Urinary bladder (tissue), 4 donors: ENCODE results near the gene PEX10. TPM values are rescaled to one million over a fixed set of nuclear protein-coding genes. Genes with fewer than 3 reads are reported as not detected.
A peak's percentile ranks its signal among the peaks of the same experiment; 100 is the strongest.

Experiments
- DNase-seq: peaks from one replicate; pipeline ENCODE4 v3.0.0-alpha.2; 2015; ENCODE audit errors: extremely low spot score
- H3K27ac ChIP-seq: one replicate; pipeline ENCODE4 v1.5.1; 2013; ENCODE audit warnings: low read depth, mild to moderate bottlenecking, moderate library complexity
- H3K36me3 ChIP-seq: one replicate; pipeline ENCODE4 v1.6.1; 2013; ENCODE audit warnings: mild to moderate bottlenecking, moderate library complexity; ENCODE audit not compliant: insufficient read depth
- H3K4me1 ChIP-seq: one replicate; pipeline ENCODE4 v1.6.1; 2013; ENCODE audit warnings: mild to moderate bottlenecking, moderate library complexity; ENCODE audit not compliant: insufficient read depth
- H3K4me3 ChIP-seq: one replicate; pipeline ENCODE4 v1.5.1; 2013; ENCODE audit warnings: low read depth, low read length
- WGBS: extraction: QIAGEN DNeasy Blood & Tissue Kit; methylation state at CpG from one replicate; pipeline ENCODE4 v1.1.7; 2013; 5-methylcytosine and 5-hydroxymethylcytosine counted together
- polyA plus RNA-seq: library from polyadenylated mRNA; stranded (reverse); fragments of 200-250 nt; gene quantifications from one replicate; pipeline ENCODE4 v1.2.3, GENCODE V29; 2013
- total RNA-seq: library from RNA; depleted of rRNA; stranded (reverse); fragments of >200 nt; gene quantifications from one replicate; pipeline ENCODE4 v1.2.3, GENCODE V29; 2014
- donor health status: healthy with polysubstance abuse.
- donor health status: healthy.

PEX10 gene
- total and polyA plus RNA-seq, 2 donors: 13.9 to 22.9 TPM

GRCh38 chr1:2426540-2426939 lies 14.2 kb upstream of the PEX10 start:
- no peak for DNase-seq
- 59% methylated on average over 18 of the region's 18 CpGs for WGBS

GRCh38 chr1:2425892-2426291 lies 13.5 kb upstream of the PEX10 start:
- 74% methylated on average over 11 of the region's 11 CpGs for WGBS
- Histone ChIP-seq H3K4me1 (no peaks in the 10 kb centered on the region), H3K27ac (no peak overlapping the region), H3K36me3 (no peaks in the 10 kb centered on the region), H3K4me3 (no peak overlapping the region)
- DNase-seq: no peak

More at GRCh38 chr1:2426540-2426939, 14.2 kb upstream of the PEX10 start:
- H3K4me1 ChIP-seq: no peaks in the 10 kb centered on the region
- no peak overlapping the region for H3K27ac ChIP-seq
- no peak overlapping the region for H3K4me3 ChIP-seq
- H3K36me3 ChIP-seq: no peaks in the 10 kb centered on the region

GRCh38 chr1:2422523-2422922 lies 10.2 kb upstream of the PEX10 start:
- no peak for DNase-seq
- Histone ChIP-seq H3K4me3 (no peak overlapping the region), H3K36me3 (no peaks in the 10 kb centered on the region), H3K4me1 (no peaks in the 10 kb centered on the region), H3K27ac (no peak overlapping the region)
- 84% methylated on average over 4 of the region's 4 CpGs for WGBS

DNA sequence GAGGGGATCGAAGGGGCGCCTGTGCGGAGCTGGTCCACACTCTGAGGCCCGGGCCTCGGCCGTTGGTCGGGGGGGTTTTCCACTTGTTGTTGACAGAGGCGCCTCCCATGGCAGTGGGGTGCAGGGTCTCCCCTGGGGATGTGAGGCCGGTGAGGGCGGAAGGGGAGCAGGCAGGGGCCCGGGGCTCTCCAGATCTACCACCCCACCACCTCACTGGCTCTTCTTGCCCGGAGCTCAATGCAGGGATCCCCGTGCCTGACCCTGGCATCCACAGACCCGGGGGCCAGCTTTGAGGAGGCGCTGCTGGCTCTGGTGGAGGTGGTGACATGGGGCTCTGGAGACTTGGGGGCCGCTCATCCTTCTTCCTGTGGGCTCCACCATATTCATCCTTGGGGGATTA lies 7.1 kb upstream of the PEX10 start:
- Histone ChIP-seq H3K27ac (no peak overlapping the region), H3K36me3 (no peaks in the 10 kb centered on the region), H3K4me1 (no peaks in the 10 kb centered on the region), H3K4me3 (no peak overlapping the region)
- WGBS: 79% methylated on average over 16 of the region's 16 CpGs
- no peak for DNase-seq

DNA sequence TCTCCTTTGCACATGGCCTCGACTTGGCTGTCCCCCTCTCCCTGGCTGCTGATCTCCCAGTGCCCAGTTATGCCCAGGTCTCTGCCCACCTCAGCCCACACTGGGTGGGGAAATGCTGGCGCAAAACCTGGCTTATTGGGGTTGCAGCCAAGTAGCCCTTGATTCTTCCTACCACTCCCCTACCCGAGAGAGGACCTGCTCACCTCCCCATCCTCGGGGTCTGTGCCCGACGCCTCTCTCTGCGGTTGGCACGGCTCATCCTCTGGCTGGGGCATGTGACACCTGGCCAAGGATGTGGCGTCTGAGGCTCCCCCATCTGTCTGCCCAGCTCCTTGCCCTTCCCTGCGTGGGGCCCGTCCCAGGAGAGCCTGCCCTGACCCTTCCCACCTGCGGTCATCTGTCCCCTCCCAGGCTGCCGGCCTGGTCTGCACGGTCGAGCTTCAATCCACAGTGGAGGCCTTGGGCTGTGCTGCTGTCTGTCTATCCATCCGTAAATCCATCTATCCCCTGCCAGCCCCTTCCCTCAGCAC lies 6.5 kb upstream of the PEX10 start:
- H3K27ac ChIP-seq: no peak overlapping the region
- 73% methylated on average over 16 of the region's 16 CpGs for WGBS
- no peaks in the 10 kb centered on the region for H3K4me1 ChIP-seq
- DNase-seq: no peak
- H3K4me3 ChIP-seq: no peak overlapping the region
- H3K36me3 ChIP-seq: no peaks in the 10 kb centered on the region

- H3K27ac ChIP-seq: no peak overlapping the region
- no peaks in the 10 kb centered on the region for H3K4me1 ChIP-seq
- no peak overlapping the region for H3K4me3 ChIP-seq
- WGBS: 65% methylated on average over 14 of the region's 14 CpGs
- no peak for DNase-seq
- no peaks in the 10 kb centered on the region for H3K36me3 ChIP-seq
These were observed 5.5 kb upstream of the PEX10 start for GRCh38 chr1:2417833-2418225.

GRCh38 chr1:2417083-2417832 lies 4.9 kb upstream of the PEX10 start:
- no peak for DNase-seq
- Histone ChIP-seq H3K4me3 (no peak overlapping the region), H3K36me3 (no peaks in the 10 kb centered on the region), H3K27ac (peak overlapping the region; percentile 39), H3K4me1 (no peaks in the 10 kb centered on the region)
- WGBS: 78% methylated on average over 13 of the region's 13 CpGs

DNA sequence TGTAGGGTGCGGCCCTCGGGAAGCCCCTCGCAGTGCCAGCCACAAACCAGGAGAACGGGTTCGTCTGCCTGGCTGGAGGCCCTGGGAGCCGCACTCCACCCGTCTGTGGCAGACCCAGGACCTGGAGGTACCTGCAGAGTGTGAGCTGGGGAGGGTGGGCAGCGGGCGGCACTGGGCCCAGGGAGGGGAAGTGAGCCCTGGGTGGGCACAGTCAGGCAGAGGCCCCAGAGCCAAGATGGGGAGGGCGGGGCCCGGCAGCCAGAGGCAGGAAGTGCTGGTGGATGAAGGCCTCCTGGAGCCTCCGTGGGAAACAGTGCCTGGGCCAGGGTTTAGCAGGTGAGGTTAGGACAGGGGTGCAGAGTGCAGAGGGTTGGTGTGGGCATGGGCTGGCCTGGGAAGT lies 4.0 kb upstream of the PEX10 start:
- 48% methylated on average over 12 of the region's 12 CpGs for WGBS
- Histone ChIP-seq H3K27ac (peak overlapping the region; percentile 13), H3K4me3 (no peak overlapping the region), H3K36me3 (no peaks in the 10 kb centered on the region), H3K4me1 (no peaks in the 10 kb centered on the region)
- DNase-seq: peak; percentile 58

DNA sequence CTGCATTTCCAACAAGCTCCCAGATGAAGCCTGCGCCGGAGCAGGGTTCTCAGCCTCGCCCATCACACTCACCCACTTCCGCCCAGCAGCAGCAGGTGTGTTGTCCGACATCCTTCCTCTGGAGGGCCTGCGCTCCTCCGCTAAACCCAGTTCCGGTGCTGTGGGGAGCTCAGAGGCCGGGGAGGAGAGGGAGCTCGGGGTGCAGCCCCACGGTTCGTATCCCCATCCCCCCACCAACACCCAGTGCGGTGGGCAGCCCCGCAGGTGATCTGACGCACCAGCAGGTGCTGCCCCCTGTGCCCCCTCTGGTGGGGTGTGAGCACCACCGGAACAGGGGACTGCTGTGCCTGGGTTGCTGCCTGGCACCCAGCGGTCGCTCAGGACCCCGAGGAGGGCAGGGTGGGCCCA lies 3.4 kb upstream of the PEX10 start:
- peak overlapping the region; percentile 85 for H3K27ac ChIP-seq
- no peak overlapping the region for H3K4me3 ChIP-seq
- no peaks in the 10 kb centered on the region for H3K36me3 ChIP-seq
- 63% methylated on average over 19 of the region's 19 CpGs for WGBS
- no peak for DNase-seq
- no peaks in the 10 kb centered on the region for H3K4me1 ChIP-seq

DNA sequence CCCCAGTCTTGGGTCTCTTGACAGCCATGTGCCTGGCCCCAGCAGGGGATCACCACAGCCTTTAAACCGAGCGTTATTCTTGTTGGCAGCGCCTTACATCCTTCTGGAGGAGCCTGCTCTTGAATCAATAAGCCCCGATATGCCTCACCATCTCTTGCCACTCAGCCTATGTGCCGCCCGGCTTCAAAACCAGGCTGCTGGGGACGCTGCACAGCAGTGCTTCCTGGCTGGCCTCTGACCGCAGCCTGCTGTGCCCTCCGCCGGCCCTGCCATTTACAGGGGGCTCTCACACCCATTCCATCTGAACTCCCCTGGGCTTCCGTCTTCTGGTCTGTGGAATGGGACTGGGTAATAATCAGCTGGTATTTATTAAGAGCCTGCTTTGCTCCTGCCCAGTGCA lies 3.0 kb upstream of the PEX10 start:
- no peak overlapping the region for H3K4me3 ChIP-seq
- H3K27ac ChIP-seq: peak overlapping the region; percentile 44
- H3K4me1 ChIP-seq: no peaks in the 10 kb centered on the region
- H3K36me3 ChIP-seq: no peaks in the 10 kb centered on the region
- DNase-seq: no peak
- WGBS: 66% methylated on average over 11 of the region's 11 CpGs

DNA sequence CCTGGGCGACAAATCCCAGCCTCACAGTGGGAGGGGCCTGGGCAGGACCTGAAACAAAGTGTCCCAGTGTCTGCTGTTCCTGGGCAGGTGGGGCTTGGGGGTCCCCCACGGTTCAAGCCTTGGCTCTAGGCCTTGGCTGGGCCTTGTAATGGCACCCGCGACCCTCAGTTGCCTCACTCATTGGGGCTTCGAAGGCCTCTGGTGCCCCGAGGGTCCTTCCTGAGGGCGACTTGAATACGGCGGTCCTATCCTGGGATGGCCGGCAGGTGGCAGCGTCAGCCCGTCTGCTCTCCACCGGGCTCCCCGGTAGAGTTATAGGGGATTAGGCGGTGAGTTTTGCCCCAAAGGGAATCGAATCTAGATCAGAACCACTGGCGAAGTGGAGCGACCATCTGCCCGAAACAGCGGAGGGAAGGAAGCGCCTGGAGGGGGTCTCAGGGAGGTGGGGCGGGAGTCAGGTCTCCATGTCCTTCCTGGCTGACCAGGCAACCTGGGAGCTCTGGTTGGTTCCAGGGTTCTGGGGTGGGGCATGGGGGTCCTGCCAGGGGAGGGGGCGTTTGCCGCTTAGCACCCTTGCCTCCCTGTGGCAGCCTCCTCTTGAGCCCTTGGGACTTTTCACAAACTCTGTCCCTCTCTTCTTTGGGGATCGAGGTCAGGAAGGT lies 2.1 kb upstream of the PEX10 start:
- WGBS: 4% methylated on average over 25 of the region's 25 CpGs
- no peak for DNase-seq
- Histone ChIP-seq H3K36me3 (no peaks in the 10 kb centered on the region), H3K4me1 (no peaks in the 10 kb centered on the region), H3K27ac (no peak overlapping the region), H3K4me3 (no peak overlapping the region)

DNA sequence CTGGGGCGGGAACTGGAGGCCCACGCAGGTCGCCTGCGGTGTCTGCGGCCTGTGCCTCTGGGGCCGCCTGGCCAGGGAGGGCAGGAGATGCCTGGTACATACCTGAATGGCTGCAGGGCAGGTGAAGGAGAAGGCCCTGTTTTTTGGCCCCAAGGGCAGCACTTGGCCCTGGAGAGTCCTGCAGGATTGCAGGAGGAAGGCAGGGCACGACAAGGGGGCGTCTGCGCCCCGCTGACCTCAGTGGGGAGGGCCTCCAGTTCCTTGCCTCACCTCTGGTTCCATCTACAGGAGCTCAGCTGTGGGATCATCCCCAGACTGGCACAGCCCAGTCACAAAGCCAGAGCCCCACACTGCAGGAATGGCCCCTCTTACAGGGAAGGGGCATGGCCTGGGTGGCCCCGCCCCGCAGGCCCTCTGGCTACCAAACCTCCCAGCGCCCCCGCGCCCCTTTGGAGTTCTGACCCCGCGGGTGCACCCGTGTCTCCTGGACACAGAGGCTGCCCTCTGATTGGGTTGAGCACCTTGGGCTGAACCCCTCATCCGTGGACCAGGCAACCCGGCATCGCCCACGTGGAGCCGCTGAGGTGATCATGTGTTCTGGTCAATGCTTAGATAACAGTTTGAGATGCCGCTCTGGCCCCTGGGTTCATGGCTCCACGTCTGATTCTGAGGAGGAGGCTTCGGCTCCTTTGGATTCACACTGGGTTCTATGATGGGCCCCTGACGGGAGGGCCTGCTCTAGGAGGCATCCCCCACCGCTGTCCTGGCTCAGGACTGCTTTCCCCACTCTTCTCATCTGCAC lies 1.3 kb upstream of the PEX10 start:
- 50% methylated on average over 28 of the region's 28 CpGs for WGBS
- H3K4me1 ChIP-seq: no peaks in the 10 kb centered on the region
- DNase-seq: no peak
- H3K27ac ChIP-seq: no peak overlapping the region
- peak overlapping the region; percentile 55 for H3K4me3 ChIP-seq
- H3K36me3 ChIP-seq: no peaks in the 10 kb centered on the region

GRCh38 chr1:2412773-2413494 lies 570 bp upstream of the PEX10 start:
- no peak for DNase-seq
- Histone ChIP-seq H3K27ac (peak overlapping the region; percentile 68), H3K36me3 (no peaks in the 10 kb centered on the region), H3K4me3 (peak overlapping the region; percentile 55), H3K4me1 (no peaks in the 10 kb centered on the region)
- 1% methylated on average over 66 of the region's 66 CpGs for WGBS
